MCF 10A (cell line): ENCODE results near the gene UBE2J1. TPM values are rescaled to one million over a fixed set of nuclear protein-coding genes. Genes with fewer than 3 reads are reported as not detected.

ENCODE experiments used
- BruUV-seq: library from RNA; stranded (reverse); fragments of 400-500 nt; replicated peaks from 2 replicates; lab custom pipeline; 2021; lab: Mats Ljungman, UMichigan
- CTCF ChIA-PET: fragments of 300-600 bp; sonication (Branson Sonifier 250); formaldehyde crosslinking; extraction: SDS; loops from one replicate; lab custom pipeline; 2021; ENCODE audit warnings: antibody characterized with exemption, inconsistent platforms; lab: Yijun Ruan, JAX
- POLR2A ChIA-PET: fragments of 300-600, 350-650 bp; sonication (Branson Sonifier 250); formaldehyde crosslinking; extraction: SDS; loops from one replicate; lab custom pipeline; 2020; ENCODE audit warnings: antibody characterized with exemption, inconsistent platforms; lab: Yijun Ruan, JAX
- DNase-seq: peaks from one replicate; pipeline ENCODE4 v3.0.0-alpha.2; 2018; ENCODE audit not compliant: unreplicated experiment
- H3K27ac Mint-ChIP-seq: one replicate; pipeline ENCODE4 v1.8.0; 2022; ENCODE audit warnings: mild to moderate bottlenecking, low read depth, mixed read lengths; ENCODE audit not compliant: unreplicated experiment
- H3K27me3 Mint-ChIP-seq: one replicate; pipeline ENCODE4 v1.8.0; 2022; ENCODE audit warnings: mixed read lengths; ENCODE audit not compliant: insufficient read depth, unreplicated experiment
- H3K36me3 Mint-ChIP-seq: one replicate; pipeline ENCODE4 v1.8.0; 2022; ENCODE audit warnings: mild to moderate bottlenecking, moderate library complexity, mixed read lengths; ENCODE audit not compliant: insufficient read depth, unreplicated experiment
- H3K4me1 Mint-ChIP-seq: one replicate; pipeline ENCODE4 v1.8.0; 2022; ENCODE audit warnings: mixed read lengths; ENCODE audit not compliant: insufficient read depth, unreplicated experiment
- H3K4me3 Mint-ChIP-seq: one replicate; pipeline ENCODE4 v1.8.0; 2022; ENCODE audit warnings: mild to moderate bottlenecking, moderate library complexity, mixed read lengths; ENCODE audit not compliant: unreplicated experiment
- H3K9me3 Mint-ChIP-seq: one replicate; pipeline ENCODE4 v1.8.0; 2022; ENCODE audit warnings: mixed read lengths; ENCODE audit not compliant: unreplicated experiment
- intact Hi-C: fragments of 100-400 bp; cut with micrococcal nuclease; formaldehyde crosslinking; loops from 2 replicates; pipeline ENCODE4 v1.14.1; 2022
- total RNA-seq: library from RNA; stranded (reverse); gene quantifications from 2 replicates; pipeline ENCODE4 v1.2.3, GENCODE V29; 2022
- TF ChIP-seq, protein P1 (sequence below): fragments of 200-600 bp; IDR thresholded peaks from one replicate; pipeline ENCODE4 v1.8.0; 2022; ENCODE audit warnings: antibody characterized with exemption, mild to moderate bottlenecking; ENCODE audit not compliant: unreplicated experiment

Gene UBE2J1
- total RNA-seq, 1 experiment from 2014 or later: 39.0 TPM

GRCh38 chr6:89284963-89285735 is 67.4 kb downstream of the UBE2J1 start:
- no peaks in the 10 kb centered on the region for H3K4me1 Mint-ChIP-seq
- no peak overlapping the region for H3K4me3 Mint-ChIP-seq
- CTCF ChIA-PET: no interaction called here
- BruUV-seq: no TSS peak
- no peaks in the 10 kb centered on the region for H3K36me3 Mint-ChIP-seq
- intact Hi-C loops: no loop called here
- no peak overlapping the region for H3K27ac Mint-ChIP-seq
- DNase-seq: no peak
- no peaks in the 10 kb centered on the region for H3K9me3 Mint-ChIP-seq
- POLR2A ChIA-PET: no interaction called here
- TF ChIP-seq, protein P1, sequence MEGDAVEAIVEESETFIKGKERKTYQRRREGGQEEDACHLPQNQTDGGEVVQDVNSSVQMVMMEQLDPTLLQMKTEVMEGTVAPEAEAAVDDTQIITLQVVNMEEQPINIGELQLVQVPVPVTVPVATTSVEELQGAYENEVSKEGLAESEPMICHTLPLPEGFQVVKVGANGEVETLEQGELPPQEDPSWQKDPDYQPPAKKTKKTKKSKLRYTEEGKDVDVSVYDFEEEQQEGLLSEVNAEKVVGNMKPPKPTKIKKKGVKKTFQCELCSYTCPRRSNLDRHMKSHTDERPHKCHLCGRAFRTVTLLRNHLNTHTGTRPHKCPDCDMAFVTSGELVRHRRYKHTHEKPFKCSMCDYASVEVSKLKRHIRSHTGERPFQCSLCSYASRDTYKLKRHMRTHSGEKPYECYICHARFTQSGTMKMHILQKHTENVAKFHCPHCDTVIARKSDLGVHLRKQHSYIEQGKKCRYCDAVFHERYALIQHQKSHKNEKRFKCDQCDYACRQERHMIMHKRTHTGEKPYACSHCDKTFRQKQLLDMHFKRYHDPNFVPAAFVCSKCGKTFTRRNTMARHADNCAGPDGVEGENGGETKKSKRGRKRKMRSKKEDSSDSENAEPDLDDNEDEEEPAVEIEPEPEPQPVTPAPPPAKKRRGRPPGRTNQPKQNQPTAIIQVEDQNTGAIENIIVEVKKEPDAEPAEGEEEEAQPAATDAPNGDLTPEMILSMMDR: no peak
- H3K27me3 Mint-ChIP-seq: peaks cover 60% of the 10 kb centered on the region

DNA sequence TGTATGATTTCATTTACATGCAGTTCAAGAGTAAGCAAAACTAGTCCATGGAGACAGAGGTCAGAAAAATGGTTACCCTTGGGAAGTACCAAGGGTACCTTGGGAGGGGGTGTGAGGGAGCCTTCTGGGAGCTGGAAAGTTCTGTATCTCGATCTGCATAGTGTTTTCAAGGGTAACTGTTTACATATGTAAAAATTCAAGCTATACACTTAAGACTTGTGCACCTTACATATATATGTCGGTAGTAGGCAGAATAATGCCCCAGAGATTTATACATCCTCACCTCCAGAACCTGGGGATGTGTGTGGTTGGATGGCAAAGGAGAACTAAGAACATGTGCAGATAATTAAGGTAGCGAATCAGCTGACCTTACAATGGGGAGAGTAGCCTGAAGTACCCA is 68.4 kb downstream of the UBE2J1 start:
- CTCF ChIA-PET: no interaction called here
- no peak overlapping the region for H3K4me3 Mint-ChIP-seq
- no peaks in the 10 kb centered on the region for H3K4me1 Mint-ChIP-seq
- TF ChIP-seq, protein P1: no peak
- POLR2A ChIA-PET: interaction anchor here (0.6 to 1.0 kb wide), 2 partner anchors 14 to 187 kb away, joined by 3 read pairs; no protein-coding TSS in a partner anchor
- no TSS peak for BruUV-seq
- no peaks in the 10 kb centered on the region for H3K36me3 Mint-ChIP-seq
- peaks cover 60% of the 10 kb centered on the region for H3K27me3 Mint-ChIP-seq
- no peaks in the 10 kb centered on the region for H3K9me3 Mint-ChIP-seq
- no peak overlapping the region for H3K27ac Mint-ChIP-seq
- intact Hi-C loops: no loop called here
- DNase-seq: no peak

DNA sequence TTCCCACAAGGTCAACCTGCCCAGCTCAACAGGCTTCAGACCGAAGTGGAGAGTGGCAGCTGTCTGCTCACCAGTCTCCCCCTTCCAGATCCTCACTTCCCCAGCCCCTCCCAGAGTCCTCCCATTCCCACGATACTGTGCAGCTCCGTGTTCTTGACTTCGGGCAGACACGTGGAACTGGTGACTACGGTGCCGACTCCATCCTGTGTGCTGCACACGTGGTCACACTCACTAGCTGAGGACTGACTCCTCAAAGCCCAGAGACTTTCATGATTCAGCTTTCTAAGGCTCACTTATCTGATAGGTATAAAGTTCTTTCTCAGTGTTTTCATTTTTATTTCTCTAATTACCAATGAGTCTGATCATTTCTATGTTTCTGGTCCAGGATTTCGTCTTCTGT is 69.8 kb downstream of the UBE2J1 start:
- Mint-ChIP-seq H3K9me3 (no peaks in the 10 kb centered on the region), H3K4me1 (no peaks in the 10 kb centered on the region), H3K27ac (no peak overlapping the region), H3K36me3 (no peaks in the 10 kb centered on the region), H3K4me3 (no peak overlapping the region), H3K27me3 (peaks cover 60% of the 10 kb centered on the region)
- intact Hi-C loops: no loop called here
- TF ChIP-seq, protein P1: no peak
- ChIA-PET CTCF (interaction anchor here (0.6 kb wide), 1 partner anchor 17 kb away, joined by 3 read pairs; no protein-coding TSS in a partner anchor), POLR2A (no interaction called here)
- no TSS peak for BruUV-seq
- no peak for DNase-seq

- Mint-ChIP-seq H3K4me3 (no peak overlapping the region), H3K27me3 (peaks cover 69% of the 10 kb centered on the region), H3K27ac (no peak overlapping the region), H3K36me3 (no peaks in the 10 kb centered on the region), H3K9me3 (no peaks in the 10 kb centered on the region), H3K4me1 (no peaks in the 10 kb centered on the region)
- BruUV-seq: no TSS peak
- TF ChIP-seq, protein P1: peak; percentile 52
- ChIA-PET CTCF (interaction anchor here (0.8 kb wide), 1 partner anchor 66 kb away, joined by 4 read pairs; no protein-coding TSS in a partner anchor), POLR2A (no interaction called here)
- peak; percentile 85 for DNase-seq
- intact Hi-C loops: no loop called here
These were observed 70.7 kb downstream of the UBE2J1 start for GRCh38 chr6:89281779-89282246.
